GM23338 (cell line): ENCODE data around the gene EPHB3. TPM values are rescaled to one million over a fixed set of nuclear protein-coding genes. Genes with fewer than 3 reads are reported as not detected.

ENCODE experiments used
- ATAC-seq: fragments of 200-7000 bp; cut with Tn5 transposase; 3 replicates; pipeline ENCODE4 v1.9.1; 2020
- DNase-seq: peaks from one replicate; pipeline ENCODE4 v3.0.0-alpha.2; 2015; ENCODE audit warnings: low spot score
- H2AFZ ChIP-seq: fragments of 200-600 bp; sonication (generic); 2 replicates; pipeline ENCODE4 v1.8.0; 2016; ENCODE audit warnings: antibody characterized with exemption, mild to moderate bottlenecking, moderate library complexity
- H3F3A ChIP-seq: fragments of 200-600 bp; sonication (generic); replicated peaks from 2 replicates; pipeline ENCODE4 v1.8.0; 2017; ENCODE audit warnings: antibody characterized with exemption, mixed run types, low read depth
- H3K27ac ChIP-seq: fragments of 200-600 bp; sonication (generic); 2 replicates; pipeline ENCODE4 v1.6.1; 2016; ENCODE audit warnings: low read depth
- H3K27me3 ChIP-seq: fragments of 200-600 bp; sonication (generic); 2 replicates; pipeline ENCODE4 v1.8.0; 2016; ENCODE audit warnings: mild to moderate bottlenecking, mixed run types, moderate library complexity; ENCODE audit not compliant: insufficient read depth
- H3K36me3 ChIP-seq: fragments of 200-600 bp; sonication (generic); 2 replicates; pipeline ENCODE4 v1.8.0; 2016; ENCODE audit warnings: mild to moderate bottlenecking; ENCODE audit not compliant: insufficient read depth
- H3K4me1 ChIP-seq: fragments of 200-600 bp; sonication (generic); 2 replicates; pipeline ENCODE4 v1.8.0; 2016; ENCODE audit warnings: mild to moderate bottlenecking, moderate library complexity; ENCODE audit not compliant: insufficient read depth
- H3K4me2 ChIP-seq: fragments of 200-600 bp; sonication (generic); 2 replicates; pipeline ENCODE4 v1.7.1; 2017; ENCODE audit warnings: mixed run types
- H3K4me3 ChIP-seq: fragments of 200-600 bp; sonication (generic); 2 replicates; pipeline ENCODE4 v1.6.1; 2016; ENCODE audit warnings: mixed run types
- H3K79me2 ChIP-seq: fragments of 200-600 bp; sonication (generic); replicated peaks from 2 replicates; pipeline ENCODE4 v1.8.0; 2017; ENCODE audit warnings: mild to moderate bottlenecking; ENCODE audit not compliant: insufficient read depth
- H3K9me2 ChIP-seq: fragments of 200-600 bp; sonication (generic); 2 replicates; pipeline ENCODE4 v1.8.0; 2017; ENCODE audit not compliant: insufficient read depth
- H4K20me1 ChIP-seq: fragments of 200-600 bp; sonication (generic); replicated peaks from 2 replicates; pipeline ENCODE4 v1.8.0; 2017; ENCODE audit warnings: mild to moderate bottlenecking; ENCODE audit not compliant: insufficient read depth
- H3K27ac Mint-ChIP-seq: 2 replicates; pipeline ENCODE4 v1.8.0; 2020; ENCODE audit warnings: inconsistent platforms, mild to moderate bottlenecking, moderate library complexity, mixed read lengths
- H3K27me3 Mint-ChIP-seq: 3 replicates; pipeline ENCODE4 v1.8.0; 2022; ENCODE audit warnings: low read depth, mild to moderate bottlenecking, moderate library complexity, mixed read lengths, inconsistent platforms; ENCODE audit not compliant: insufficient read depth, poor library complexity
- H3K36me3 Mint-ChIP-seq: 3 replicates; pipeline ENCODE4 v1.8.0; 2021; ENCODE audit warnings: low read depth, mild to moderate bottlenecking, inconsistent platforms, moderate library complexity, mixed read lengths
- H3K4me1 Mint-ChIP-seq: 3 replicates; pipeline ENCODE4 v1.8.0; 2020; ENCODE audit warnings: mild to moderate bottlenecking, inconsistent platforms, mixed read lengths
- H3K4me3 Mint-ChIP-seq: 3 replicates; pipeline ENCODE4 v1.8.0; 2021; ENCODE audit warnings: moderate library complexity, mild to moderate bottlenecking, inconsistent platforms, mixed read lengths
- H3K9me3 Mint-ChIP-seq: 3 replicates; pipeline ENCODE4 v1.8.0; 2020; ENCODE audit warnings: moderate library complexity, mild to moderate bottlenecking, inconsistent platforms, mixed read lengths
- EZH2 ChIP-seq: fragments of 200-600 bp; sonication (generic); IDR thresholded peaks from one replicate; pipeline ENCODE4 v1.8.0; 2017; ENCODE audit warnings: antibody characterized with exemption, mild to moderate bottlenecking, low read depth; ENCODE audit not compliant: unreplicated experiment
- EZH2phosphoT487 ChIP-seq: fragments of 200-600 bp; sonication (generic); IDR thresholded peaks from one replicate; pipeline ENCODE4 v1.8.1; 2018; ENCODE audit warnings: antibody characterized with exemption; ENCODE audit not compliant: unreplicated experiment
- NANOG ChIP-seq: IDR thresholded peaks from 2 replicates; pipeline ENCODE4 v1.6.1; 2016; ENCODE audit warnings: antibody characterized with exemption, borderline replicate concordance
- POLR2AphosphoS5 ChIP-seq: IDR thresholded peaks from 2 replicates; pipeline ENCODE4 v1.6.1; 2016; ENCODE audit warnings: antibody characterized with exemption, low read depth
- STAT1 ChIP-seq: IDR thresholded peaks from one replicate; pipeline ENCODE4 v1.6.1; 2016; ENCODE audit warnings: antibody characterized with exemption; ENCODE audit not compliant: unreplicated experiment
- ZNF331 ChIP-seq: fragments of 250-450 bp; sonication (Bioruptor Pico); IDR thresholded peaks from 2 replicates; pipeline ENCODE4 v1.5.0; 2020; ENCODE audit warnings: low read depth, mild to moderate bottlenecking, moderate library complexity
- polyA plus RNA-seq: library from polyadenylated mRNA; unstranded; fragments of >200 nt; fragmentation: Nextera tagmentation; extraction: Ambion mirVana; gene quantifications from 2 replicates; pipeline ENCODE4 v1.2.1, GENCODE V29; 2016
- total RNA-seq: library from RNA; depleted of rRNA; stranded (reverse); fragments of >200 nt; shearing (Covaris generic); gene quantifications from 2 replicates; pipeline ENCODE4 v1.2.3, GENCODE V29; 2014
- TF ChIP-seq, protein P1 (sequence below): IDR thresholded peaks from one replicate; pipeline ENCODE4 v1.6.1; 2018; ENCODE audit warnings: antibody characterized with exemption; ENCODE audit not compliant: unreplicated experiment
- TF ChIP-seq, protein P2 (sequence below), 2 experiments: fragments of 200-600 bp in 1 of 2; sonication (generic) in 1 of 2; conservative IDR thresholded peaks; 2 replicates each; pipeline versions ENCODE4 v1.5.1 to v1.6.1; 2016 to 2017; ENCODE audit warnings: antibody characterized with exemption in 2 of 2, low read depth in 2 of 2, mild to moderate bottlenecking in 2 of 2, moderate library complexity in 1 of 2

The EPHB3 gene
- total and polyA plus RNA-seq, 2 experiments from 2014 or later, result 0.57 to 2.0 TPM

DNA sequence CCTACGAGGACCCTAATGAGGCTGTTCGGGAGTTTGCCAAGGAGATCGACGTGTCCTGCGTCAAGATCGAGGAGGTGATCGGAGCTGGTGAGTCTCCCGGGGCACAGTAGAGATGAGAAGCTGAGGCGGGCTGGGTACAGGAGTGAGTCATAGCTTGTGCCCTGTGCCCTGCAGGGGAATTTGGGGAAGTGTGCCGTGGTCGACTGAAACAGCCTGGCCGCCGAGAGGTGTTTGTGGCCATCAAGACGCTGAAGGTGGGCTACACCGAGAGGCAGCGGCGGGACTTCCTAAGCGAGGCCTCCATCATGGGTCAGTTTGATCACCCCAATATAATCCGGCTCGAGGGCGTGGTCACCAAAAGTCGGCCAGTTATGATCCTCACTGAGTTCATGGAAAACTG is 17.9 kb downstream of the EPHB3 start:
- Mint-ChIP-seq H3K4me3 (no peak overlapping the region), H3K4me1 (peaks cover 52% of the 10 kb centered on the region), H3K9me3 (no peaks in the 10 kb centered on the region), H3K27me3 (peaks cover 32% of the 10 kb centered on the region), H3K27ac (no peak overlapping the region), H3K36me3 (no peaks in the 10 kb centered on the region; the same call in 1 of the 3 replicates)
- H3F3A ChIP-seq, result no peaks in the 10 kb centered on the region; the same call in 1 of the 2 replicates
- no peaks in the 10 kb centered on the region for H3K9me2 ChIP-seq
- peaks cover 29% of the 10 kb centered on the region for H3K4me1 ChIP-seq
- DNase-seq (no peak), ATAC-seq (no peak)
- no peak overlapping the region for H3K27ac ChIP-seq
- no peaks in the 10 kb centered on the region for H3K79me2 ChIP-seq
- no peaks in the 10 kb centered on the region for H4K20me1 ChIP-seq
- H3K27me3 ChIP-seq, result peaks cover 49% of the 10 kb centered on the region
- no peak overlapping the region for H3K4me2 ChIP-seq
- H2AFZ ChIP-seq, result no peak overlapping the region
- no peak for TF ChIP-seq ZNF331 (CRISPR knock-in tag)
- H3K36me3 ChIP-seq, result no peaks in the 10 kb centered on the region
- H3K4me3 ChIP-seq, result no peak overlapping the region

GRCh38 chr3:184580376-184580775 is 18.8 kb downstream of the EPHB3 start:
- no peaks in the 10 kb centered on the region for H3K36me3 ChIP-seq
- no peak overlapping the region for H3K27ac ChIP-seq
- TF ChIP-seq, protein P1, sequence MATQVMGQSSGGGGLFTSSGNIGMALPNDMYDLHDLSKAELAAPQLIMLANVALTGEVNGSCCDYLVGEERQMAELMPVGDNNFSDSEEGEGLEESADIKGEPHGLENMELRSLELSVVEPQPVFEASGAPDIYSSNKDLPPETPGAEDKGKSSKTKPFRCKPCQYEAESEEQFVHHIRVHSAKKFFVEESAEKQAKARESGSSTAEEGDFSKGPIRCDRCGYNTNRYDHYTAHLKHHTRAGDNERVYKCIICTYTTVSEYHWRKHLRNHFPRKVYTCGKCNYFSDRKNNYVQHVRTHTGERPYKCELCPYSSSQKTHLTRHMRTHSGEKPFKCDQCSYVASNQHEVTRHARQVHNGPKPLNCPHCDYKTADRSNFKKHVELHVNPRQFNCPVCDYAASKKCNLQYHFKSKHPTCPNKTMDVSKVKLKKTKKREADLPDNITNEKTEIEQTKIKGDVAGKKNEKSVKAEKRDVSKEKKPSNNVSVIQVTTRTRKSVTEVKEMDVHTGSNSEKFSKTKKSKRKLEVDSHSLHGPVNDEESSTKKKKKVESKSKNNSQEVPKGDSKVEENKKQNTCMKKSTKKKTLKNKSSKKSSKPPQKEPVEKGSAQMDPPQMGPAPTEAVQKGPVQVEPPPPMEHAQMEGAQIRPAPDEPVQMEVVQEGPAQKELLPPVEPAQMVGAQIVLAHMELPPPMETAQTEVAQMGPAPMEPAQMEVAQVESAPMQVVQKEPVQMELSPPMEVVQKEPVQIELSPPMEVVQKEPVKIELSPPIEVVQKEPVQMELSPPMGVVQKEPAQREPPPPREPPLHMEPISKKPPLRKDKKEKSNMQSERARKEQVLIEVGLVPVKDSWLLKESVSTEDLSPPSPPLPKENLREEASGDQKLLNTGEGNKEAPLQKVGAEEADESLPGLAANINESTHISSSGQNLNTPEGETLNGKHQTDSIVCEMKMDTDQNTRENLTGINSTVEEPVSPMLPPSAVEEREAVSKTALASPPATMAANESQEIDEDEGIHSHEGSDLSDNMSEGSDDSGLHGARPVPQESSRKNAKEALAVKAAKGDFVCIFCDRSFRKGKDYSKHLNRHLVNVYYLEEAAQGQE, result no peak
- TF ChIP-seq, protein P2, sequence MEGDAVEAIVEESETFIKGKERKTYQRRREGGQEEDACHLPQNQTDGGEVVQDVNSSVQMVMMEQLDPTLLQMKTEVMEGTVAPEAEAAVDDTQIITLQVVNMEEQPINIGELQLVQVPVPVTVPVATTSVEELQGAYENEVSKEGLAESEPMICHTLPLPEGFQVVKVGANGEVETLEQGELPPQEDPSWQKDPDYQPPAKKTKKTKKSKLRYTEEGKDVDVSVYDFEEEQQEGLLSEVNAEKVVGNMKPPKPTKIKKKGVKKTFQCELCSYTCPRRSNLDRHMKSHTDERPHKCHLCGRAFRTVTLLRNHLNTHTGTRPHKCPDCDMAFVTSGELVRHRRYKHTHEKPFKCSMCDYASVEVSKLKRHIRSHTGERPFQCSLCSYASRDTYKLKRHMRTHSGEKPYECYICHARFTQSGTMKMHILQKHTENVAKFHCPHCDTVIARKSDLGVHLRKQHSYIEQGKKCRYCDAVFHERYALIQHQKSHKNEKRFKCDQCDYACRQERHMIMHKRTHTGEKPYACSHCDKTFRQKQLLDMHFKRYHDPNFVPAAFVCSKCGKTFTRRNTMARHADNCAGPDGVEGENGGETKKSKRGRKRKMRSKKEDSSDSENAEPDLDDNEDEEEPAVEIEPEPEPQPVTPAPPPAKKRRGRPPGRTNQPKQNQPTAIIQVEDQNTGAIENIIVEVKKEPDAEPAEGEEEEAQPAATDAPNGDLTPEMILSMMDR (conservative IDR thresholded peaks at IDR 0.05; ENCODE audit: low read depth in 2 of 2), result no peak
- TF ChIP-seq POLR2AphosphoS5, result no peak
- TF ChIP-seq EZH2, result no peak
- no peak for TF ChIP-seq NANOG
- TF ChIP-seq STAT1, result no peak
- TF ChIP-seq ZNF331 (CRISPR knock-in tag), result no peak
- TF ChIP-seq EZH2phosphoT487, result no peak
- Mint-ChIP-seq H3K4me3 (no peak overlapping the region), H3K27me3 (peaks cover 36% of the 10 kb centered on the region), H3K9me3 (no peaks in the 10 kb centered on the region), H3K36me3 (no peaks in the 10 kb centered on the region; the same call in 1 of the 3 replicates), H3K27ac (no peak overlapping the region), H3K4me1 (peaks cover 47% of the 10 kb centered on the region)
- no peaks in the 10 kb centered on the region for H3K79me2 ChIP-seq
- no peak overlapping the region for H3K4me2 ChIP-seq
- DNase-seq, result no peak
- peaks cover 28% of the 10 kb centered on the region for H3K4me1 ChIP-seq
- H4K20me1 ChIP-seq, result no peaks in the 10 kb centered on the region
- peaks cover 58% of the 10 kb centered on the region for H3K27me3 ChIP-seq
- H3K9me2 ChIP-seq, result no peaks in the 10 kb centered on the region
- H3K4me3 ChIP-seq, result no peak overlapping the region
- no peak overlapping the region for H2AFZ ChIP-seq
- peaks cover 4% of the 10 kb centered on the region; the same call in 1 of the 2 replicates for H3F3A ChIP-seq
- ATAC-seq, result no peak
